ENCODE results near the gene STAG1.
"Not testable (repeated sequence)": the region's sequence is repeated elsewhere in the genome, so short reads cannot be mapped to it uniquely, and the experiment has no call there.

STAG1 gene

GRCh38 chr3:136752172-136752421 is at the start of gene STAG1:
TSS of gene STAG1 (minus strand) at chr3:136752378. CDS start at chr3:136630898, 121,480 bp downstream.
- DNase-seq (ENCODE audit: low spot score) = no peak

GRCh38 chr3:136801146-136801545 is 49.0 kb upstream of the STAG1 start:
- DNase-seq (ENCODE audit: low spot score) = not testable (repeated sequence)

- no peak for DNase-seq (ENCODE audit: low spot score)
These were observed 40.6 kb upstream of the STAG1 start for GRCh38 chr3:136792556-136793330.

- no peak for DNase-seq (ENCODE audit: low spot score)
These were observed 38.6 kb upstream of the STAG1 start for GRCh38 chr3:136790786-136791185.

GRCh38 chr3:136789976-136790375 is 37.8 kb upstream of the STAG1 start:
- no peak for DNase-seq (ENCODE audit: low spot score)

GRCh38 chr3:136788154-136788553 is 36.0 kb upstream of the STAG1 start:
- DNase-seq (ENCODE audit: low spot score) = no peak

GRCh38 chr3:136787349-136787748 is 35.2 kb upstream of the STAG1 start:
- peak; percentile 24 for DNase-seq (ENCODE audit: low spot score)

- DNase-seq (ENCODE audit: low spot score) = no peak
These were observed 31.6 kb upstream of the STAG1 start for GRCh38 chr3:136783708-136784191.

GRCh38 chr3:136780741-136781140 is 28.6 kb upstream of the STAG1 start:
- DNase-seq (ENCODE audit: low spot score) = no peak

GRCh38 chr3:136778865-136779264 is 26.7 kb upstream of the STAG1 start:
- DNase-seq (ENCODE audit: low spot score) = no peak

- no peak for DNase-seq (ENCODE audit: low spot score)
These were observed 20.5 kb upstream of the STAG1 start for GRCh38 chr3:136772709-136773108.

GRCh38 chr3:136758160-136759102 is 6.3 kb upstream of the STAG1 start:
- DNase-seq (ENCODE audit: low spot score) = peak; percentile 15

GRCh38 chr3:136755192-136755591 is 3.0 kb upstream of the STAG1 start:
- DNase-seq (ENCODE audit: low spot score) = no peak

GRCh38 chr3:136753326-136753939 is 1.3 kb upstream of the STAG1 start:
- no peak for DNase-seq (ENCODE audit: low spot score)

- DNase-seq (ENCODE audit: low spot score) = peak; percentile 99
These were observed 496 bp upstream of the STAG1 start for GRCh38 chr3:136752422-136753325.

- DNase-seq (ENCODE audit: low spot score) = peak; percentile 58
These were observed 634 bp downstream of the STAG1 start for GRCh38 chr3:136751316-136752171.

- no peak for DNase-seq (ENCODE audit: low spot score)
These were observed 1.3 kb downstream of the STAG1 start for GRCh38 chr3:136750897-136751315.

- peak; percentile 24 for DNase-seq (ENCODE audit: low spot score)
These were observed 1.8 kb downstream of the STAG1 start for GRCh38 chr3:136750209-136750896.

GRCh38 chr3:136749602-136750001 is 2.6 kb downstream of the STAG1 start:
- DNase-seq (ENCODE audit: low spot score) = not testable (repeated sequence)

- no peak for DNase-seq (ENCODE audit: low spot score)
These were observed 3.1 kb downstream of the STAG1 start for GRCh38 chr3:136749091-136749490.
